Astrocyte (in vitro differentiated cells and primary cell): Measurements from ENCODE around the gene CALML6. TPM values are rescaled to one million over a fixed set of nuclear protein-coding genes. Genes with fewer than 3 reads are reported as not detected.

Experiments
- DNase-seq: peaks from one replicate; pipeline ENCODE4 v3.0.0-alpha.2; 2010; ENCODE audit warnings: low read depth
- FAIRE-seq: peaks from 2 replicates; lab custom pipeline; 2011; peaks lifted over from hg19 to GRCh38; lab: Jason Lieb, UNC
- H2AFZ ChIP-seq: 2 replicates; pipeline ENCODE4 v1.6.0; 2012; ENCODE audit warnings: low read depth, low read length, inconsistent platforms
- H3K27ac ChIP-seq: 2 replicates; pipeline ENCODE4 v1.5.1; 2011; ENCODE audit warnings: low read depth, low read length, inconsistent platforms
- H3K27me3 ChIP-seq: 2 replicates; pipeline ENCODE4 v1.6.0; 2011; ENCODE audit warnings: low read length, inconsistent platforms; ENCODE audit not compliant: insufficient read depth
- H3K36me3 ChIP-seq: 2 replicates; pipeline ENCODE4 v1.5.1; 2011; ENCODE audit warnings: low read length, inconsistent platforms; ENCODE audit not compliant: insufficient read depth
- H3K4me1 ChIP-seq: 2 replicates; pipeline ENCODE4 v1.5.1; 2011; ENCODE audit warnings: low read length, inconsistent platforms; ENCODE audit not compliant: insufficient read depth
- H3K4me2 ChIP-seq: 2 replicates; pipeline ENCODE4 v1.6.0; 2012; ENCODE audit warnings: low read length, inconsistent platforms
- H3K4me3 ChIP-seq: 2 replicates; pipeline ENCODE4 v1.5.1; 2011; ENCODE audit warnings: low read depth, mild to moderate bottlenecking, low read length, inconsistent platforms; ENCODE audit not compliant: insufficient read depth
- H3K79me2 ChIP-seq: 2 replicates; pipeline ENCODE4 v1.6.0; 2012; ENCODE audit warnings: mild to moderate bottlenecking, low read length, inconsistent platforms; ENCODE audit not compliant: insufficient read depth
- H3K9ac ChIP-seq: 2 replicates; pipeline ENCODE4 v1.6.0; 2012; ENCODE audit warnings: mild to moderate bottlenecking, low read length, inconsistent platforms
- H3K9me3 ChIP-seq: 2 replicates; pipeline ENCODE4 v1.5.1; 2012; ENCODE audit warnings: low read depth, mild to moderate bottlenecking, low read length, inconsistent platforms; ENCODE audit not compliant: insufficient read depth
- H4K20me1 ChIP-seq: 2 replicates; pipeline ENCODE4 v1.6.0; 2012; ENCODE audit warnings: low read length, inconsistent platforms; ENCODE audit not compliant: insufficient read depth
- H3K27ac Mint-ChIP-seq: one replicate; pipeline ENCODE4 v1.8.0; 2021; ENCODE audit warnings: mild to moderate bottlenecking, mixed read lengths; ENCODE audit not compliant: unreplicated experiment
- H3K27me3 Mint-ChIP-seq: one replicate; pipeline ENCODE4 v1.8.0; 2021; ENCODE audit warnings: low read depth, mixed read lengths; ENCODE audit not compliant: unreplicated experiment
- H3K36me3 Mint-ChIP-seq: one replicate; pipeline ENCODE4 v1.8.0; 2021; ENCODE audit warnings: low read depth, mixed read lengths; ENCODE audit not compliant: unreplicated experiment
- H3K4me1 Mint-ChIP-seq: one replicate; pipeline ENCODE4 v1.8.0; 2021; ENCODE audit warnings: low read depth, mixed read lengths; ENCODE audit not compliant: unreplicated experiment
- H3K4me3 Mint-ChIP-seq: one replicate; pipeline ENCODE4 v1.8.0; 2021; ENCODE audit warnings: mild to moderate bottlenecking, moderate library complexity, mixed read lengths; ENCODE audit not compliant: unreplicated experiment
- H3K9me3 Mint-ChIP-seq: one replicate; pipeline ENCODE4 v1.8.0; 2021; ENCODE audit warnings: mild to moderate bottlenecking, mixed read lengths; ENCODE audit not compliant: unreplicated experiment
- EZH2 ChIP-seq: IDR thresholded peaks from 2 replicates; pipeline ENCODE4 v1.6.1; 2012; ENCODE audit warnings: mild to moderate bottlenecking, low read length, inconsistent platforms; ENCODE audit not compliant: insufficient read depth
- total RNA-seq: library from RNA; stranded (reverse); gene quantifications from 2 replicates; pipeline ENCODE4 v1.2.1, GENCODE V29; 2021
- TF ChIP-seq, protein P1 (sequence below): IDR thresholded peaks from 2 replicates; pipeline ENCODE4 v1.5.1; 2011; ENCODE audit warnings: low read depth, mild to moderate bottlenecking, inconsistent platforms, low read length, moderate library complexity; ENCODE audit not compliant: insufficient read depth

CALML6 gene
- total RNA-seq, 1 donor from 2014 or later = 0.91 TPM

DNA sequence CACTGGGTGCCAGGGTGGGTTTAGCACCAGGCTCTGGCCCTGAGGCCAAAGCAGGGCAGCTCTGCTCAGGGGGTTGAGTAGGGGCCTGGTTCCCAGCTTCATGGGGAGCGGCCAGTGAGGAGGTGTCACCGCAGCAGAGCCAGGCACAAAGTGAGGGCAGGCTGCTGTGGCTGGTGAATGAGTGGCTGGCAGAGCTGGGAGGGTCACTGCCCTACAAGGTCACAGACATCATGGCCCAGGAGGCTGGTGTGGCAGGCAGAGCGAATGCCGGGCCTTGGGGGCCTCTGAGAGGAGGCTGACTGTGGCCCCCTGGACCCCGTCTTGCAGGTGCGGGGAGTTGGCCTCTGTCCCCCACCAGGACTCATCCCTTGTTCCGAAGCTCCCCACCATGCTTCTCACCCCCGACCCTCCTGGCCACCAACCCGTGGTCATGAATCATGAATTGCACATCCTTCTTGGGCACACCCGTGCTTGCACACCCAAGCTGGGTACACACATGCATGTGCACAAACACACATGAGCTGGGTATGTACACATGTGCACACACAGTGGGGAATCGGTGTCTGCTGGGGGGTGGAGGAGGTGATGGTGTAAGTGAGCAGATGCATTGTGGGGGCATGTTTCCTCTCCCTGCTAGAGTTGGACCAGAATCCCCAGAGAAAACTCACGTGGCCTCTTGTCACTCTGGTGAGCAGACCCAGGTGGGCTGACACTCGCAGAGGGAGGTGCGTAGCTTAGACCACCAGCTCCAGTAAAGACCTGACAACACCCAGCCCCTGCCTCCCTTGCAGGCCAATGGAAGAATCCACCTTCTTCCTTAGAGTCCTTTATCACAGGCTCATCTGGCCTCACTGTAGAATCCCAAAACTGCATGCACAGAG is 19.4 kb upstream of the CALML6 start:
- no peak overlapping the region for H3K27ac Mint-ChIP-seq

DNA sequence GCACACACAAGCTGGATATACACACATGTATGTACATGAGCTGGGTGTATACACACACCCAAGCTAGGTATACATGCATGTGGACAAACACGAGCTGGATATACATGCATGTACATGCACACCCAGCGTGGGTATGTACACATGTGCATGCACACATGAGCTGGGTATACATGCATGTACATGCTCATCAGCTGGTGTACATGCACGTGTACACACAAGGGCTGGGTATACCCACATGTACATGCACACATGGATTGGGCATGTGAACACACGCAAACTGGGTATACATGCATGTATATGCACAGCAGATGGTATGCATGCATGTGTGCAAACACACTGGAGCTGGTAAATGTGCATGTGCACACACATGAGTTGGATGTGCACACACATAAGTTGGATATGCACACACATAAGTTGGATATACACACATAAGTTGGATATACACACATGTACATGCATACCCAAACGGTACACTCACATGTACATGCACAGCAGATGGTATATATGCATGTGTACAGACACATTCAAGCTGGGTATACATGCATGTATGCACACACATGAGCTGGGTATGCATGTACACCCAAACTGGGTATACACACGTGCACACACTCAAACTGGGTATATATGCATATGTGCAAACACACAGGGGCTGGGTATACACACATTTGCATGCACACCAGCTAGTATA is 16.7 kb upstream of the CALML6 start:
- H3K27ac Mint-ChIP-seq = no peak overlapping the region

More for the DNA sequence above, 19.4 kb upstream of the CALML6 start:
- no peak overlapping the region for H3K9ac ChIP-seq
- H3K4me3 ChIP-seq = no peak overlapping the region
- no peaks in the 10 kb centered on the region for H3K9me3 ChIP-seq
- no peak overlapping the region for H2AFZ ChIP-seq
- H3K4me2 ChIP-seq = no peak overlapping the region
- no peak overlapping the region for H3K4me3 Mint-ChIP-seq
- H3K27me3 Mint-ChIP-seq = peaks cover 3% of the 10 kb centered on the region
- no peaks in the 10 kb centered on the region for H3K27me3 ChIP-seq
- H3K36me3 ChIP-seq = no peaks in the 10 kb centered on the region
- H3K4me1 ChIP-seq = peaks cover 10% of the 10 kb centered on the region
- H3K9me3 Mint-ChIP-seq = no peaks in the 10 kb centered on the region
- H3K27ac ChIP-seq = no peak overlapping the region
- DNase-seq = no peak
- FAIRE-seq = no peak
- peaks cover 16% of the 10 kb centered on the region for H3K4me1 Mint-ChIP-seq
- peaks cover 14% of the 10 kb centered on the region for H3K79me2 ChIP-seq
- TF ChIP-seq, protein P1, sequence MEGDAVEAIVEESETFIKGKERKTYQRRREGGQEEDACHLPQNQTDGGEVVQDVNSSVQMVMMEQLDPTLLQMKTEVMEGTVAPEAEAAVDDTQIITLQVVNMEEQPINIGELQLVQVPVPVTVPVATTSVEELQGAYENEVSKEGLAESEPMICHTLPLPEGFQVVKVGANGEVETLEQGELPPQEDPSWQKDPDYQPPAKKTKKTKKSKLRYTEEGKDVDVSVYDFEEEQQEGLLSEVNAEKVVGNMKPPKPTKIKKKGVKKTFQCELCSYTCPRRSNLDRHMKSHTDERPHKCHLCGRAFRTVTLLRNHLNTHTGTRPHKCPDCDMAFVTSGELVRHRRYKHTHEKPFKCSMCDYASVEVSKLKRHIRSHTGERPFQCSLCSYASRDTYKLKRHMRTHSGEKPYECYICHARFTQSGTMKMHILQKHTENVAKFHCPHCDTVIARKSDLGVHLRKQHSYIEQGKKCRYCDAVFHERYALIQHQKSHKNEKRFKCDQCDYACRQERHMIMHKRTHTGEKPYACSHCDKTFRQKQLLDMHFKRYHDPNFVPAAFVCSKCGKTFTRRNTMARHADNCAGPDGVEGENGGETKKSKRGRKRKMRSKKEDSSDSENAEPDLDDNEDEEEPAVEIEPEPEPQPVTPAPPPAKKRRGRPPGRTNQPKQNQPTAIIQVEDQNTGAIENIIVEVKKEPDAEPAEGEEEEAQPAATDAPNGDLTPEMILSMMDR = no peak
- TF ChIP-seq EZH2 = no peak
- peaks cover 6% of the 10 kb centered on the region for H4K20me1 ChIP-seq
- H3K36me3 Mint-ChIP-seq = peaks cover 2% of the 10 kb centered on the region

More for the DNA sequence above, 16.7 kb upstream of the CALML6 start:
- Histone ChIP-seq H3K9me3 (no peaks in the 10 kb centered on the region), H4K20me1 (no peaks in the 10 kb centered on the region), H3K36me3 (no peaks in the 10 kb centered on the region), H3K4me3 (no peak overlapping the region), H2AFZ (no peak overlapping the region), H3K4me2 (no peak overlapping the region), H3K4me1 (peaks cover 3% of the 10 kb centered on the region), H3K27me3 (no peaks in the 10 kb centered on the region), H3K9ac (no peak overlapping the region), H3K79me2 (no peaks in the 10 kb centered on the region), H3K27ac (no peak overlapping the region)
- Mint-ChIP-seq H3K36me3 (no peaks in the 10 kb centered on the region), H3K9me3 (no peaks in the 10 kb centered on the region), H3K4me3 (no peak overlapping the region), H3K4me1 (peaks cover 6% of the 10 kb centered on the region), H3K27me3 (peaks cover 7% of the 10 kb centered on the region)
- FAIRE-seq = no peak
- DNase-seq = no peak
- no peak for TF ChIP-seq EZH2
- TF ChIP-seq, protein P1 = no peak
